IPS-15b (cell line): ENCODE measurements around the gene FAM149A.

ENCODE experiments used
- H3K27me3 ChIP-seq: one replicate; pipeline ENCODE4 v1.6.1; 2013; ENCODE audit warnings: low read length; ENCODE audit not compliant: control insufficient read depth, insufficient read depth
- H3K36me3 ChIP-seq: one replicate; pipeline ENCODE4 v1.6.1; 2013; ENCODE audit warnings: low read length; ENCODE audit not compliant: control insufficient read depth, insufficient read depth
- H3K4me1 ChIP-seq: one replicate; pipeline ENCODE4 v1.6.1; 2013; ENCODE audit warnings: mild to moderate bottlenecking, low read length; ENCODE audit not compliant: control insufficient read depth, insufficient read depth
- H3K4me3 ChIP-seq: one replicate; pipeline ENCODE4 v1.5.1; 2013; ENCODE audit warnings: low read depth, low read length
- H3K9ac ChIP-seq: one replicate; pipeline ENCODE4 v1.6.1; 2013; ENCODE audit warnings: low read depth, mild to moderate bottlenecking, low read length
- H3K9me3 ChIP-seq: one replicate; pipeline ENCODE4 v1.6.1; 2013; ENCODE audit warnings: mild to moderate bottlenecking, low read length; ENCODE audit not compliant: control insufficient read depth, insufficient read depth

The FAM149A gene

GRCh38 chr4:186081202-186081807, 23.2 kb upstream of the FAM149A start:
- Histone ChIP-seq H3K9ac (peak overlapping the region; percentile 9), H3K4me3 (peak overlapping the region; percentile 6), H3K27me3 (no peaks in the 10 kb centered on the region)

GRCh38 chr4:186082221-186082620, 22.3 kb upstream of the FAM149A start:
- Histone ChIP-seq H3K4me1 (peaks cover 11% of the 10 kb centered on the region), H3K36me3 (no peaks in the 10 kb centered on the region), H3K4me3 (no peak overlapping the region), H3K9ac (no peak overlapping the region), H3K9me3 (no peaks in the 10 kb centered on the region), H3K27me3 (no peaks in the 10 kb centered on the region)

More at GRCh38 chr4:186081202-186081807, 23.2 kb upstream of the FAM149A start:
- Histone ChIP-seq H3K36me3 (no peaks in the 10 kb centered on the region), H3K9me3 (no peaks in the 10 kb centered on the region), H3K4me1 (peaks cover 11% of the 10 kb centered on the region)

- Histone ChIP-seq H3K9ac (no peak overlapping the region), H3K9me3 (no peaks in the 10 kb centered on the region), H3K36me3 (no peaks in the 10 kb centered on the region), H3K4me3 (no peak overlapping the region), H3K27me3 (no peaks in the 10 kb centered on the region), H3K4me1 (no peaks in the 10 kb centered on the region)
These were observed 16.0 kb upstream of the FAM149A start for GRCh38 chr4:186088523-186088922.

GRCh38 chr4:186092296-186092695, 12.2 kb upstream of the FAM149A start:
- H3K9me3 ChIP-seq, result no peaks in the 10 kb centered on the region
- H3K4me3 ChIP-seq, result no peak overlapping the region
- H3K27me3 ChIP-seq, result no peaks in the 10 kb centered on the region
- no peaks in the 10 kb centered on the region for H3K4me1 ChIP-seq
- no peak overlapping the region for H3K9ac ChIP-seq
- H3K36me3 ChIP-seq, result no peaks in the 10 kb centered on the region

- H3K9me3 ChIP-seq, result no peaks in the 10 kb centered on the region
- no peak overlapping the region for H3K9ac ChIP-seq
- no peaks in the 10 kb centered on the region for H3K36me3 ChIP-seq
- no peaks in the 10 kb centered on the region for H3K27me3 ChIP-seq
- no peak overlapping the region for H3K4me3 ChIP-seq
- H3K4me1 ChIP-seq, result no peaks in the 10 kb centered on the region
These were observed 9.1 kb upstream of the FAM149A start for GRCh38 chr4:186095406-186095805.

- H3K9me3 ChIP-seq, result no peaks in the 10 kb centered on the region
- no peaks in the 10 kb centered on the region for H3K4me1 ChIP-seq
- H3K9ac ChIP-seq, result no peak overlapping the region
- no peak overlapping the region for H3K4me3 ChIP-seq
- H3K36me3 ChIP-seq, result no peaks in the 10 kb centered on the region
- H3K27me3 ChIP-seq, result no peaks in the 10 kb centered on the region
These were observed 7.8 kb upstream of the FAM149A start for GRCh38 chr4:186096681-186097165.

- Histone ChIP-seq H3K4me1 (no peaks in the 10 kb centered on the region), H3K9me3 (no peaks in the 10 kb centered on the region), H3K36me3 (no peaks in the 10 kb centered on the region), H3K9ac (no peak overlapping the region), H3K27me3 (peaks cover under 1% of the 10 kb centered on the region), H3K4me3 (no peak overlapping the region)
These were observed 7.1 kb upstream of the FAM149A start for GRCh38 chr4:186097386-186097785.

- Histone ChIP-seq H3K36me3 (no peaks in the 10 kb centered on the region), H3K4me3 (no peak overlapping the region), H3K9ac (no peak overlapping the region), H3K9me3 (no peaks in the 10 kb centered on the region), H3K27me3 (peaks cover 29% of the 10 kb centered on the region), H3K4me1 (peaks cover 5% of the 10 kb centered on the region)
These were observed 1.6 kb upstream of the FAM149A start for GRCh38 chr4:186102931-186103330.

GRCh38 chr4:186104890-186105646, 564 bp downstream of the FAM149A start:
- peaks cover 29% of the 10 kb centered on the region for H3K27me3 ChIP-seq
- peaks cover 5% of the 10 kb centered on the region for H3K4me1 ChIP-seq
- H3K9ac ChIP-seq, result no peak overlapping the region
- H3K9me3 ChIP-seq, result no peaks in the 10 kb centered on the region
- H3K36me3 ChIP-seq, result peaks cover 3% of the 10 kb centered on the region
- peak overlapping the region; percentile 50 for H3K4me3 ChIP-seq

- peaks cover 5% of the 10 kb centered on the region for H3K4me1 ChIP-seq
- H3K36me3 ChIP-seq, result peaks cover 3% of the 10 kb centered on the region
- peaks cover 29% of the 10 kb centered on the region for H3K27me3 ChIP-seq
- H3K9ac ChIP-seq, result no peak overlapping the region
- no peaks in the 10 kb centered on the region for H3K9me3 ChIP-seq
- H3K4me3 ChIP-seq, result peak overlapping the region; percentile 50
These were observed 1.3 kb downstream of the FAM149A start for GRCh38 chr4:186105647-186106321.

- Histone ChIP-seq H3K36me3 (peaks cover 3% of the 10 kb centered on the region), H3K9me3 (no peaks in the 10 kb centered on the region), H3K4me3 (no peak overlapping the region), H3K27me3 (peaks cover 24% of the 10 kb centered on the region), H3K4me1 (peaks cover 5% of the 10 kb centered on the region), H3K9ac (no peak overlapping the region)
These were observed 3.4 kb downstream of the FAM149A start for GRCh38 chr4:186107947-186108346.
